ENCODE measurements around the gene EMP3. TPM values are rescaled to one million over a fixed set of nuclear protein-coding genes. Genes with fewer than 3 reads are reported as not detected.

The EMP3 gene
- total RNA-seq, 4 donors from 2014 or later = 2.0 to 23.7 (median 6.0) TPM

DNA sequence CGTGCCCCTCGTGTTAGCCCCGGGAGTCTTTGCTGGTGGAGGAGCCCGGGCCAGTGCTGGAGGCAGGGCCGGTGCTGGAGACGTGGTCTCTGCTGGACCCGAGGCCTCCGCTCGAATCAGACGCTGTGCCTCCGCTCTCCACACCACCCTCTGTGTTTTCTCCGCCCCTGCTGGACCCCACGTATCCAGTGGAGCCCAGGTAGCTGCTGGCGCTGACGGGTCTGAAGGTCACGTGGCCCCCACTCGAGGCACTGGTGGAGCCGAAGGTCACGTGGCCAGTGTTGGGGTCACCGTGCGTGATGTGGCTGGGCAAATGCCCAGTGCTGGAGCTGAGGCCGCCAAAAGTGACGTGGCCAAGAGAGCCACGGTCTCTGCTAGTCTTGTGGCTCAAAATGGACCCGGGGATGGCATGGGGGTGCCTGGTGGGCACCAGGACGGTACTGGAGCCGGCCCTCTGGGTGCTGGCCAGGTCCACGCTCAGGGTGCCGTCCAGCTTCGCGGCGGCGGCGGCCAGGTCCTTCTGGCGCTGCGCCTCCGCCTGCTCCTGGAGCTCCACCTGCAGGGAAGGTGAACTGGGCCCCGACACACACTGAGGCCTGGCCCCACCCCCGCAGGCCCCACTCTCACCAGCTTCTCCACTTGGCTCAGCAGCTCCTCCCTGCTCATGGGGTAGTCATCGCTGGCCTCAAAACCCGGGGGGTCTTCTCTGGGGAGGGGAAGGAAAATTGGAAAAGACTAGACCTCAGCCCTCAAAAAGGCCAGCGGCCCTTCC is 28.2 kb upstream of the EMP3 start:
- DNase-seq = no peak
- 71 to 85% methylated on average over 13 to 14 of the region's 42 CpGs for WGBS, 2 donors

DNA sequence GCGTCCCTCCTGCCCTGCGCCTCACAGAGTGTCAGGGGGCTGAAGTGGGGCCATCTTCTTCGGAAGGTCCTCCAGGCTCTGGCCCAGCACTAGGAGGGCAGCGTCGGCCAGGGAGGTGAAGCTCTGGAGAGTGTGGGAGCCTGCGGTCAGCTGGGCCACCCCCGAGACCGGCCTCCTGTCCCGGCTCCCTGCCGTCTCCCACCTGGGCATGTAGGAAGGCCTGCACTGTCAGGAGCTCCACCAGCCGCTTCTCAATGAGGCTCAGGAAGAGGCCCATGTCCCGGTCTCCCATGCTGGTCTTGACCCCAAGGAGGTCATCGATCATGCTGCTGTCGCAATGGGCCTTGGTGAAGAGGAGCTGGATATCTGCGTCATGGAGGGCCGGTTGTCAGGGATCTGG is 27.4 kb upstream of the EMP3 start:
- Histone ChIP-seq H3K4me1 (no peaks in the 10 kb centered on the region), H3K36me3 (no peaks in the 10 kb centered on the region), H3K27ac (no peak overlapping the region), H3K9me3 (no peaks in the 10 kb centered on the region), H3K4me3 (no peak overlapping the region), H3K27me3 (peaks cover 0 to 13% (median 0%) of the 10 kb centered on the region in 4 donors)
- no peak for DNase-seq
- WGBS, 2 donors = 100% methylated on average over 1 of the region's 16 CpGs; no CpG with 5 or more reads in 1 of the 2 donors
- intact Hi-C loops (cut with DNase I) = no loop called here
- TF ChIP-seq POLR2A (IDR thresholded peaks at IDR 0.05) = no peak
- TF ChIP-seq, protein P1, sequence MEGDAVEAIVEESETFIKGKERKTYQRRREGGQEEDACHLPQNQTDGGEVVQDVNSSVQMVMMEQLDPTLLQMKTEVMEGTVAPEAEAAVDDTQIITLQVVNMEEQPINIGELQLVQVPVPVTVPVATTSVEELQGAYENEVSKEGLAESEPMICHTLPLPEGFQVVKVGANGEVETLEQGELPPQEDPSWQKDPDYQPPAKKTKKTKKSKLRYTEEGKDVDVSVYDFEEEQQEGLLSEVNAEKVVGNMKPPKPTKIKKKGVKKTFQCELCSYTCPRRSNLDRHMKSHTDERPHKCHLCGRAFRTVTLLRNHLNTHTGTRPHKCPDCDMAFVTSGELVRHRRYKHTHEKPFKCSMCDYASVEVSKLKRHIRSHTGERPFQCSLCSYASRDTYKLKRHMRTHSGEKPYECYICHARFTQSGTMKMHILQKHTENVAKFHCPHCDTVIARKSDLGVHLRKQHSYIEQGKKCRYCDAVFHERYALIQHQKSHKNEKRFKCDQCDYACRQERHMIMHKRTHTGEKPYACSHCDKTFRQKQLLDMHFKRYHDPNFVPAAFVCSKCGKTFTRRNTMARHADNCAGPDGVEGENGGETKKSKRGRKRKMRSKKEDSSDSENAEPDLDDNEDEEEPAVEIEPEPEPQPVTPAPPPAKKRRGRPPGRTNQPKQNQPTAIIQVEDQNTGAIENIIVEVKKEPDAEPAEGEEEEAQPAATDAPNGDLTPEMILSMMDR (IDR thresholded peaks at IDR 0.05) = no peak

More for the DNA sequence above, 28.2 kb upstream of the EMP3 start:
- intact Hi-C loops (cut with DNase I) = no loop called here
- no peak overlapping the region for H3K27ac ChIP-seq
- no peak overlapping the region for H3K4me3 ChIP-seq
- peaks cover 0 to 13% (median 0%) of the 10 kb centered on the region in 4 donors for H3K27me3 ChIP-seq
- TF ChIP-seq, protein P1 (IDR thresholded peaks at IDR 0.05) = no peak
- TF ChIP-seq POLR2A (IDR thresholded peaks at IDR 0.05) = no peak
- H3K9me3 ChIP-seq = no peaks in the 10 kb centered on the region
- H3K4me1 ChIP-seq = no peaks in the 10 kb centered on the region
- no peaks in the 10 kb centered on the region for H3K36me3 ChIP-seq

DNA sequence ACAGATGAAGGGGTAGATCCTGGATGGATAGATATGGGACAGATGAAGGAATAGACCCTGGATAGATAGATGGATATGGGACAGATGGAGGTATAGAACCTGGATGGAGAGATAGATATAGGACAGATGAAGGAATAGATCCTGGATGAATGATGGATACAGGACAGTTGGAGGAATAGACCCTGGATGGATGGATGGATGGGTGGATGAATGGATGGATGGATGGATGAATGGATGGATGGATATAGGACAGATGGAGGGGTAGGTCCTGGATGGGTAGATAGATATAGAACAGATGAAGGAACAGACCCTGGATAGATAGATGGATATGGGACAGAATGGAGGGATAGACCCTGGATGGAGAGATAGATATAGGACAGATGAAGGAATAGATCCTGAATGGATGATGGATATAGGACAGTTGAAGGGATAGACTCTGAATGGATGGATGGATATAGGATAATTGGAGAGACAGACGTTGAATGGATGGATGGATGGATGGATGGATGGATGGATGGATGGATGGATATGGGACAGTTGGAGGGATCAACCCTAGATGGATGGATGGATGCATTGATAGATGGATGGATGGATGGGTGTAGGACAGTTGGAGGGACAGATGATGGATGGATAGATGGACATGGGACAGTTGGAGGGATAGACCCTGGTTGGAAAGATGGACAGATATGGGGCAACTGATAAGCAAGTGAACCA is 23.3 kb upstream of the EMP3 start:
- Histone ChIP-seq H3K36me3 (no peaks in the 10 kb centered on the region), H3K27ac (no peak overlapping the region), H3K4me3 (no peak overlapping the region), H3K27me3 (no peaks in the 10 kb centered on the region), H3K4me1 (no peaks in the 10 kb centered on the region), H3K9me3 (no peaks in the 10 kb centered on the region)
- intact Hi-C loops (cut with DNase I) = no loop called here
- TF ChIP-seq POLR2A (IDR thresholded peaks at IDR 0.05) = no peak
- TF ChIP-seq, protein P1 (IDR thresholded peaks at IDR 0.05) = no peak
- WGBS, 2 donors = 85 to 89% methylated on average over 1 of the region's 1 CpG
- no peak for DNase-seq

DNA sequence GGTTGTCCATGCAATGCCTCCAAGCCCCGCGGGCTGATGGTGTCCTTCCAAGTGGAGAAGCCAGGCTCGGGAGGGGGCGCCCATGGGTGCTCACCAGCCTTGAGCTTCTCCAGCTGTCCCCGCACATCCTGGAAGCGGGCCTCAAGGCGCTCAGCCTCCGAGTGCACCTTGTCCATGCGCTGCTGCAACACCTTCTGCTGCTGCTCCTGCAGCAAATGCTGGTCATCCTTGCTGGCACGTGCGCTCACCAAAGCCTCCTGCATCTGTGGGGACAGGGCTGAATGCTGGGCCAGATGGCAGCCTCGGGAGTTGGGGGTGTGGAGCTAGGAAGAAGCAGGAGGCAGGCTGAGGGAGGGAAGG is 22.8 kb upstream of the EMP3 start:
- DNase-seq = no peak
- no peak overlapping the region for H3K4me3 ChIP-seq
- H3K9me3 ChIP-seq = no peaks in the 10 kb centered on the region
- intact Hi-C loops (cut with DNase I) = no loop called here
- H3K27me3 ChIP-seq = no peaks in the 10 kb centered on the region
- H3K4me1 ChIP-seq = no peaks in the 10 kb centered on the region
- no peak overlapping the region for H3K27ac ChIP-seq
- WGBS, 2 donors = 82 to 83% methylated on average over 5 to 6 of the region's 12 CpGs
- no peak for TF ChIP-seq POLR2A (IDR thresholded peaks at IDR 0.05)
- TF ChIP-seq, protein P1 (IDR thresholded peaks at IDR 0.05) = no peak
- no peaks in the 10 kb centered on the region for H3K36me3 ChIP-seq

DNA sequence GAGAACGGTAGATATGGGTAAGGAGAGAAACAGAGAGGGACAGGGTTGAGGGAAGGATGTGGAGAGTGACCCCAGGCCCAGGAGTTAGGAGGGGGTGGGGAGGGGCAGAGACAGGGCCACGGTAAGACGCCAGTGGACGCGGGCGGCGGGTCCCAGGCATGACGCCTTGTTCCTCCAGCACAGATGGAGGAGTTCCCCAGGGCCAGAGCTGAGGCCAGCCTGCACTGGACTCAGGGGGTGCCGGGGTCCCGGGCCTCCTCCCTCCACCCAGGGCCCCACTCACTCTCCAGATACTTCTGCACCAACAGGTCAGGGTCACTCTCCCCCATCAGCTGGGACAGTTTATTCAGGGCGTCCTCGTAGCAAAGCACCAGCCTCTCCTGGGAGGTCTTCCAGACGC is 22.0 kb upstream of the EMP3 start:
- no peaks in the 10 kb centered on the region for H3K9me3 ChIP-seq
- no peaks in the 10 kb centered on the region for H3K27me3 ChIP-seq
- TF ChIP-seq POLR2A (IDR thresholded peaks at IDR 0.05) = no peak
- TF ChIP-seq, protein P1 (IDR thresholded peaks at IDR 0.05) = no peak
- WGBS, 2 donors = 85 to 93% methylated on average over 10 of the region's 13 CpGs
- intact Hi-C loops (cut with DNase I) = no loop called here
- H3K4me1 ChIP-seq = peaks cover 0 to 1% (median 0%) of the 10 kb centered on the region in 3 donors
- no peak overlapping the region for H3K4me3 ChIP-seq
- no peak for DNase-seq
- no peaks in the 10 kb centered on the region for H3K36me3 ChIP-seq
- H3K27ac ChIP-seq = no peak overlapping the region
